SK-N-SH treated with all-trans-retinoic acid at 6 μM for 48 hours (cell line): ENCODE data around the gene TMEM14A.

Experiments
- ATAC-seq: fragments of 200-7000 bp; cut with Tn5 transposase; 3 replicates; pipeline ENCODE4 v1.9.1; 2020; ENCODE audit warnings: mild to moderate bottlenecking, moderate library complexity
- ARNTL ChIP-seq: fragments of 450-650 bp; formaldehyde crosslinking; IDR thresholded peaks from 2 replicates; pipeline ENCODE4 v1.5.0; 2020; ENCODE audit warnings: low read depth, mild to moderate bottlenecking, moderate library complexity, borderline replicate concordance
- BACH2 ChIP-seq: fragments of 250-450 bp; sonication (Bioruptor Pico); IDR thresholded peaks from 2 replicates; pipeline ENCODE4 v1.9.0; 2021; ENCODE audit warnings: mild to moderate bottlenecking, borderline replicate concordance
- CSDC2 ChIP-seq: fragments of 250-450 bp; sonication (Bioruptor Pico); IDR thresholded peaks from 2 replicates; pipeline ENCODE4 v1.5.0; 2020; ENCODE audit warnings: mild to moderate bottlenecking, moderate library complexity
- ESRRG ChIP-seq: fragments of 250-450 bp; sonication (Bioruptor Pico); IDR thresholded peaks from 2 replicates; pipeline ENCODE4 v1.6.1; 2021; ENCODE audit warnings: mild to moderate bottlenecking
- GLIS3 ChIP-seq: fragments of 250-450 bp; sonication (Bioruptor Pico); IDR thresholded peaks from 2 replicates; pipeline ENCODE4 v1.5.0; 2020; ENCODE audit warnings: mild to moderate bottlenecking, moderate library complexity
- ISL1 ChIP-seq: fragments of 250-450 bp; sonication (Bioruptor Pico); IDR thresholded peaks from 2 replicates; pipeline ENCODE4 v2.1.2; 2022; ENCODE audit warnings: mild to moderate bottlenecking, moderate library complexity
- OSR1 ChIP-seq: fragments of 250-450 bp; sonication (Bioruptor Pico); IDR thresholded peaks from 2 replicates; pipeline ENCODE4 v1.8.0; 2022; ENCODE audit warnings: moderate library complexity, mild to moderate bottlenecking, inconsistent platforms
- PPARA ChIP-seq: fragments of 250-450 bp; sonication (Bioruptor Pico); IDR thresholded peaks from 2 replicates; pipeline ENCODE4 v1.5.0; 2020; ENCODE audit warnings: mild to moderate bottlenecking, borderline replicate concordance
- RARB ChIP-seq: fragments of 250-450 bp; sonication (Bioruptor Pico); IDR thresholded peaks from 2 replicates; pipeline ENCODE4 v1.8.0; 2021; ENCODE audit warnings: mild to moderate bottlenecking, moderate library complexity
- TCF4 ChIP-seq: fragments of 250-450 bp; sonication (Bioruptor Pico); IDR thresholded peaks from 2 replicates; pipeline ENCODE4 v1.8.0; 2021; ENCODE audit warnings: mild to moderate bottlenecking, moderate library complexity, borderline replicate concordance
- TOX ChIP-seq: fragments of 250-450 bp; sonication (Bioruptor Pico); IDR thresholded peaks from 2 replicates; pipeline ENCODE4 v1.8.0; 2021; ENCODE audit warnings: mild to moderate bottlenecking, moderate library complexity, borderline replicate concordance
- ZFP3 ChIP-seq: fragments of 250-450 bp; sonication (Bioruptor Pico); IDR thresholded peaks from 2 replicates; pipeline ENCODE4 v1.5.0; 2020; ENCODE audit warnings: mild to moderate bottlenecking, moderate library complexity
- ZFP30 ChIP-seq: fragments of 450-650 bp; formaldehyde crosslinking; IDR thresholded peaks from 2 replicates; pipeline ENCODE4 v1.5.0; 2022; ENCODE audit warnings: mild to moderate bottlenecking, moderate library complexity
- ZNF565 ChIP-seq: fragments of 450-650 bp; formaldehyde crosslinking; conservative IDR thresholded peaks from 2 replicates; pipeline ENCODE4 v1.5.0; 2020; ENCODE audit warnings: low read depth, mild to moderate bottlenecking, moderate library complexity
- ZNF70 ChIP-seq: fragments of 450-650 bp; formaldehyde crosslinking; IDR thresholded peaks from 2 replicates; pipeline ENCODE4 v1.5.0; 2020; ENCODE audit warnings: mild to moderate bottlenecking, moderate library complexity
- TF ChIP-seq, protein P1 (sequence below): fragments of 250-450 bp; sonication (Bioruptor Pico); IDR thresholded peaks from 2 replicates; pipeline ENCODE4 v1.8.0; 2020; ENCODE audit warnings: mild to moderate bottlenecking, moderate library complexity, borderline replicate concordance
- TF ChIP-seq, protein P2 (sequence below): fragments of 250-450 bp; sonication (Bioruptor Pico); IDR thresholded peaks from 2 replicates; pipeline ENCODE4 v1.5.1; 2021; ENCODE audit warnings: mild to moderate bottlenecking, moderate library complexity
- TF ChIP-seq, protein P3 (sequence below): fragments of 250-450 bp; sonication (Bioruptor Pico); IDR thresholded peaks from 2 replicates; pipeline ENCODE4 v1.5.0; 2020; ENCODE audit warnings: mild to moderate bottlenecking, moderate library complexity
- TF ChIP-seq, protein P4 (sequence below): fragments of 250-450 bp; sonication (Bioruptor Pico); IDR thresholded peaks from 2 replicates; pipeline ENCODE4 v1.5.1; 2020; ENCODE audit warnings: low read depth, mild to moderate bottlenecking, moderate library complexity
- TF ChIP-seq, protein P5 (sequence below): fragments of 250-450 bp; sonication (Bioruptor Pico); IDR thresholded peaks from 2 replicates; pipeline ENCODE4 v1.8.0; 2021; ENCODE audit warnings: low read depth, mild to moderate bottlenecking, moderate library complexity, borderline replicate concordance

The TMEM14A gene

DNA sequence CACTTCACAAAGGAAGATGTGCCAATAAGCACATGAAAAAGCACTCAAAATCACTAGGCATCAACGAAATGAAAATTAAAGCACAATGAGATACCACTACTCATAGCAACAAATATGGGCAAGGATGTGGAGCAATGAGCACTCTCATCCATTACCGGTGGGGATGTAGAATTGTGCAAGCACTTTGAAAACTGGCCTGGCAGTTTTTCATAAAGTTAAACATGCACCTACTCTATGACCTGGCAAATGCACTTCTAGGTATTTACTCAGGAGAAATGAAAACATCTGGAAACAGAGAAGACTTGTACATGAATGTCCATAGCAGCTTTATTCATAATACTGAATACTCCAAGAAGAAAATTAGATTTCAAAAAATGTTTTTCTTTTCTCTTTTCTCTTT, 34.1 kb upstream of the TMEM14A start:
- ATAC-seq = no peak
- TF ChIP-seq CSDC2 (CRISPR knock-in tag) (no peak), ZNF565 (CRISPR knock-in tag) (no peak), PPARA (no peak), TCF4 (CRISPR knock-in tag) (no peak), OSR1 (no peak), BACH2 (CRISPR knock-in tag) (no peak), ESRRG (CRISPR knock-in tag) (no peak)

DNA sequence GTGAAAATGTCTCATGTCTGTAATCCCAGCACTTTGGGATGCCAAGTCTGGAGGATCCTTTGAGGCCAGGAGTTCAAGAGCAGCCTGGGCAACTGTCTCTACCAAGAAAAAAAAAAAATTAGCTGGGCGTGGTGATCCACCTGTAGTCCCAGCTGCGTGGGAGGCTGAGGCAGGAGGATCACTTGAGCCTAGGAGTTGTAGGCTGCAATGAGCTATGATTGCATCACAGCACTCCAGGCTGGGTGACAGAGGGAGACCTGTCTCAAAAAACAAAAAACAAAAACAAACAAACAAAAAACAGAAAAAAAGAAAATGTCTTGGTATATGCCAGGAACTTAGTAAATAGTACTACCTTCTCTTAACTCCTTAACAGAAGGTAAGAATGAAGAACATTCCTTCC, 31.4 kb upstream of the TMEM14A start:
- no peak for ATAC-seq
- no peak for TF ChIP-seq ZNF565 (CRISPR knock-in tag)
- TF ChIP-seq ARNTL (CRISPR knock-in tag) = no peak
- TF ChIP-seq, protein P1, sequence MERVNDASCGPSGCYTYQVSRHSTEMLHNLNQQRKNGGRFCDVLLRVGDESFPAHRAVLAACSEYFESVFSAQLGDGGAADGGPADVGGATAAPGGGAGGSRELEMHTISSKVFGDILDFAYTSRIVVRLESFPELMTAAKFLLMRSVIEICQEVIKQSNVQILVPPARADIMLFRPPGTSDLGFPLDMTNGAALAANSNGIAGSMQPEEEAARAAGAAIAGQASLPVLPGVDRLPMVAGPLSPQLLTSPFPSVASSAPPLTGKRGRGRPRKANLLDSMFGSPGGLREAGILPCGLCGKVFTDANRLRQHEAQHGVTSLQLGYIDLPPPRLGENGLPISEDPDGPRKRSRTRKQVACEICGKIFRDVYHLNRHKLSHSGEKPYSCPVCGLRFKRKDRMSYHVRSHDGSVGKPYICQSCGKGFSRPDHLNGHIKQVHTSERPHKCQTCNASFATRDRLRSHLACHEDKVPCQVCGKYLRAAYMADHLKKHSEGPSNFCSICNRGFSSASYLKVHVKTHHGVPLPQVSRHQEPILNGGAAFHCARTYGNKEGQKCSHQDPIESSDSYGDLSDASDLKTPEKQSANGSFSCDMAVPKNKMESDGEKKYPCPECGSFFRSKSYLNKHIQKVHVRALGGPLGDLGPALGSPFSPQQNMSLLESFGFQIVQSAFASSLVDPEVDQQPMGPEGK (CRISPR knock-in tag) = no peak
- no peak for TF ChIP-seq ESRRG (CRISPR knock-in tag)
- TF ChIP-seq, protein P2, sequence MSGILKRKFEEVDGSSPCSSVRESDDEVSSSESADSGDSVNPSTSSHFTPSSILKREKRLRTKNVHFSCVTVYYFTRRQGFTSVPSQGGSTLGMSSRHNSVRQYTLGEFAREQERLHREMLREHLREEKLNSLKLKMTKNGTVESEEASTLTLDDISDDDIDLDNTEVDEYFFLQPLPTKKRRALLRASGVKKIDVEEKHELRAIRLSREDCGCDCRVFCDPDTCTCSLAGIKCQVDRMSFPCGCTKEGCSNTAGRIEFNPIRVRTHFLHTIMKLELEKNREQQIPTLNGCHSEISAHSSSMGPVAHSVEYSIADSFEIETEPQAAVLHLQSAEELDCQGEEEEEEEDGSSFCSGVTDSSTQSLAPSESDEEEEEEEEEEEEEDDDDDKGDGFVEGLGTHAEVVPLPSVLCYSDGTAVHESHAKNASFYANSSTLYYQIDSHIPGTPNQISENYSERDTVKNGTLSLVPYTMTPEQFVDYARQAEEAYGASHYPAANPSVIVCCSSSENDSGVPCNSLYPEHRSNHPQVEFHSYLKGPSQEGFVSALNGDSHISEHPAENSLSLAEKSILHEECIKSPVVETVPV = no peak
- TF ChIP-seq PPARA = no peak
- no peak for TF ChIP-seq ZFP30
- TF ChIP-seq ZFP3 (CRISPR knock-in tag) = no peak
- TF ChIP-seq TOX (CRISPR knock-in tag) = no peak
- no peak for TF ChIP-seq BACH2 (CRISPR knock-in tag)
- TF ChIP-seq OSR1 = no peak
- no peak for TF ChIP-seq ZNF70 (CRISPR knock-in tag)
- TF ChIP-seq GLIS3 (CRISPR knock-in tag) = no peak
- TF ChIP-seq, protein P3, sequence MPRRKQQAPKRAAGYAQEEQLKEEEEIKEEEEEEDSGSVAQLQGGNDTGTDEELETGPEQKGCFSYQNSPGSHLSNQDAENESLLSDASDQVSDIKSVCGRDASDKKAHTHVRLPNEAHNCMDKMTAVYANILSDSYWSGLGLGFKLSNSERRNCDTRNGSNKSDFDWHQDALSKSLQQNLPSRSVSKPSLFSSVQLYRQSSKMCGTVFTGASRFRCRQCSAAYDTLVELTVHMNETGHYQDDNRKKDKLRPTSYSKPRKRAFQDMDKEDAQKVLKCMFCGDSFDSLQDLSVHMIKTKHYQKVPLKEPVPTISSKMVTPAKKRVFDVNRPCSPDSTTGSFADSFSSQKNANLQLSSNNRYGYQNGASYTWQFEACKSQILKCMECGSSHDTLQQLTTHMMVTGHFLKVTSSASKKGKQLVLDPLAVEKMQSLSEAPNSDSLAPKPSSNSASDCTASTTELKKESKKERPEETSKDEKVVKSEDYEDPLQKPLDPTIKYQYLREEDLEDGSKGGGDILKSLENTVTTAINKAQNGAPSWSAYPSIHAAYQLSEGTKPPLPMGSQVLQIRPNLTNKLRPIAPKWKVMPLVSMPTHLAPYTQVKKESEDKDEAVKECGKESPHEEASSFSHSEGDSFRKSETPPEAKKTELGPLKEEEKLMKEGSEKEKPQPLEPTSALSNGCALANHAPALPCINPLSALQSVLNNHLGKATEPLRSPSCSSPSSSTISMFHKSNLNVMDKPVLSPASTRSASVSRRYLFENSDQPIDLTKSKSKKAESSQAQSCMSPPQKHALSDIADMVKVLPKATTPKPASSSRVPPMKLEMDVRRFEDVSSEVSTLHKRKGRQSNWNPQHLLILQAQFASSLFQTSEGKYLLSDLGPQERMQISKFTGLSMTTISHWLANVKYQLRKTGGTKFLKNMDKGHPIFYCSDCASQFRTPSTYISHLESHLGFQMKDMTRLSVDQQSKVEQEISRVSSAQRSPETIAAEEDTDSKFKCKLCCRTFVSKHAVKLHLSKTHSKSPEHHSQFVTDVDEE (CRISPR knock-in tag) = no peak
- no peak for TF ChIP-seq ISL1

DNA sequence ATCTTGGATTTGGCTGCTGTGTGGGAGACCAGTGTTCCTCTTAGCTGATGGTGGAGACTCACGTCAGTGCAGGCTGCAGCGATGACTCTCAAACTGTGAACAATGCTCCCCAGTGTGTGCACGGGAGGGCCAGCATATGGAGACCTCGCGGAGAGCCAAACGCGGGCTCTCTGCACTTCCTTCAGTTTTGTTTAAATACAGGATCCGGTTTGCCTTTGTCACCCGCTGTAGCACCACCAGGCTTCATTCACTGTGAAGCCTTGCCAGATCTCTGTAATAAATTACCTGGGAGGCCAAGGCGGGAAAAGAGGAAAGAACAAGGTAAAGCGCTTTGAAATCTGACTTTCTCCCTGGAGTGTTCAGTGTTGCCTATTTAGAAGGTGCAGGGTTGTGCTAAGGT, 30.7 kb upstream of the TMEM14A start:
- TF ChIP-seq PPARA (no peak), GLIS3 (CRISPR knock-in tag) (no peak), BACH2 (CRISPR knock-in tag) (no peak), OSR1 (no peak), CSDC2 (CRISPR knock-in tag) (no peak), ZFP3 (CRISPR knock-in tag) (no peak), ZNF565 (CRISPR knock-in tag) (no peak)
- ATAC-seq = no peak

DNA sequence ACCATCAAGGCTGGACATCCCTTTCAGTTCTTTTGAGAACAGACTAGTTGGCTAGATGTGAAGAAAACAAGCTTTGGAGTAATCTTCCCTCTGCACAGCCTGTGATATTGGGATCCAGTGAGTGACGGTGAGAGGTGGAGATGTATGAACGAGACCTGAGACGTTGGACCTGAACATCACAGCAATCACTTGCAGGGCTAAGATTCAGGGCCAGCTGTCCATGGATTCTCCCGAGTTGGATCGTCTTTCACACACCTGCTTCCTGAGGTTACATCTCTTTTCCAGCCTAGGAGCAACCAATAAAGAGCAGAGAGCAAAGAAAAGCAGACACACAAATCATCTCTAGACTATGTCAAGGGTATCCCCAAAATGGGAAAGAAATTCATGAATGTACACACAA, 30.0 kb upstream of the TMEM14A start:
- TF ChIP-seq RARB (CRISPR knock-in tag) (no peak), ISL1 (no peak), ZFP30 (no peak), TCF4 (CRISPR knock-in tag) (no peak)
- TF ChIP-seq, protein P4, sequence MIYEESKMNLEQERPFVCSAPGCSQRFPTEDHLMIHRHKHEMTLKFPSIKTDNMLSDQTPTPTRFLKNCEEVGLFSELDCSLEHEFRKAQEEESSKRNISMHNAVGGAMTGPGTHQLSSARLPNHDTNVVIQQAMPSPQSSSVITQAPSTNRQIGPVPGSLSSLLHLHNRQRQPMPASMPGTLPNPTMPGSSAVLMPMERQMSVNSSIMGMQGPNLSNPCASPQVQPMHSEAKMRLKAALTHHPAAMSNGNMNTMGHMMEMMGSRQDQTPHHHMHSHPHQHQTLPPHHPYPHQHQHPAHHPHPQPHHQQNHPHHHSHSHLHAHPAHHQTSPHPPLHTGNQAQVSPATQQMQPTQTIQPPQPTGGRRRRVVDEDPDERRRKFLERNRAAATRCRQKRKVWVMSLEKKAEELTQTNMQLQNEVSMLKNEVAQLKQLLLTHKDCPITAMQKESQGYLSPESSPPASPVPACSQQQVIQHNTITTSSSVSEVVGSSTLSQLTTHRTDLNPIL = no peak
- TF ChIP-seq, protein P5, sequence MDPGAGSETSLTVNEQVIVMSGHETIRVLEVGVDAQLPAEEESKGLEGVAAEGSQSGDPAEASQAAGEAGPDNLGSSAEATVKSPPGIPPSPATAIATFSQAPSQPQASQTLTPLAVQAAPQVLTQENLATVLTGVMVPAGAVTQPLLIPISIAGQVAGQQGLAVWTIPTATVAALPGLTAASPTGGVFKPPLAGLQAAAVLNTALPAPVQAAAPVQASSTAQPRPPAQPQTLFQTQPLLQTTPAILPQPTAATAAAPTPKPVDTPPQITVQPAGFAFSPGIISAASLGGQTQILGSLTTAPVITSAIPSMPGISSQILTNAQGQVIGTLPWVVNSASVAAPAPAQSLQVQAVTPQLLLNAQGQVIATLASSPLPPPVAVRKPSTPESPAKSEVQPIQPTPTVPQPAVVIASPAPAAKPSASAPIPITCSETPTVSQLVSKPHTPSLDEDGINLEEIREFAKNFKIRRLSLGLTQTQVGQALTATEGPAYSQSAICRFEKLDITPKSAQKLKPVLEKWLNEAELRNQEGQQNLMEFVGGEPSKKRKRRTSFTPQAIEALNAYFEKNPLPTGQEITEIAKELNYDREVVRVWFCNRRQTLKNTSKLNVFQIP (CRISPR knock-in tag) = no peak
- TF ChIP-seq, all 23 proteins: peak for 0

More for the DNA sequence above, 30.0 kb upstream of the TMEM14A start:
- ATAC-seq = no peak
